NK-92 treated with Interleukin-12 subunit alpha and Interleukin-12 subunit beta, amount 100 ng/mL, for 24 hours (cell line): Measurements from ENCODE around the gene ZBTB7B.

Experiments
- DNase-seq: peaks from one replicate; lab custom pipeline; 2025; lab: John Stamatoyannopoulos, UW

Gene ZBTB7B

GRCh38 chr1:155061381-155062150 lies 59.0 kb downstream of the ZBTB7B start:
- DNase-seq, result peak; percentile 71

- no peak for DNase-seq
Measured at GRCh38 chr1:155062151-155062686, 59.6 kb downstream of the ZBTB7B start.

- peak; percentile 22 for DNase-seq
Measured at GRCh38 chr1:155062702-155063411, 60.3 kb downstream of the ZBTB7B start.

GRCh38 chr1:155063550-155064110 lies 61.0 kb downstream of the ZBTB7B start, which contains the start of gene EFNA4:
TSS of gene EFNA4 (plus strand) at chr1:155063740. CDS start at chr1:155063824, 84 bp downstream.
- peak; percentile 21 for DNase-seq

- DNase-seq, result no peak
Measured at GRCh38 chr1:155064111-155064831, 61.7 kb downstream of the ZBTB7B start.

GRCh38 chr1:155064832-155065429 lies 62.3 kb downstream of the ZBTB7B start:
- DNase-seq, result no peak

- no peak for DNase-seq
Measured at GRCh38 chr1:155066777-155067176, 64.2 kb downstream of the ZBTB7B start.
